HCT116 (cell line): ENCODE measurements around the gene DYNLT1.

Source experiments
- EZH2 ChIP-seq: fragments of 200-600 bp; sonication (generic); IDR thresholded peaks from 2 replicates; pipeline ENCODE4 v1.6.1; 2017; ENCODE audit warnings: antibody characterized with exemption, mixed run types
- EZH2phosphoT487 ChIP-seq: fragments of 200-600 bp; IDR thresholded peaks from 2 replicates; pipeline ENCODE4 v1.6.1; 2018; ENCODE audit warnings: antibody characterized with exemption, borderline replicate concordance
- FOSL1 ChIP-seq: IDR thresholded peaks from 2 replicates; pipeline ENCODE4 v1.6.1; 2012; ENCODE audit warnings: low read depth
- JUND ChIP-seq: IDR thresholded peaks from 2 replicates; pipeline ENCODE4 v1.6.1; 2012
- POLR2A ChIP-seq: IDR thresholded peaks from 2 replicates; pipeline ENCODE4 v1.7.0; 2011; ENCODE audit warnings: borderline replicate concordance; ENCODE audit not compliant: insufficient read depth, insufficient read length; ENCODE audit errors: extremely low read depth
- POLR2AphosphoS5 ChIP-seq: IDR thresholded peaks from 2 replicates; pipeline ENCODE4 v1.6.1; 2011; ENCODE audit warnings: mild to moderate bottlenecking, low read depth, low read length, moderate library complexity
- RAD21 ChIP-seq: IDR thresholded peaks from 2 replicates; pipeline ENCODE4 v1.6.1; 2012; ENCODE audit warnings: low read depth, mild to moderate bottlenecking
- TF ChIP-seq, protein P1 (sequence below): IDR thresholded peaks from 2 replicates; pipeline ENCODE4 v1.6.1; 2012; ENCODE audit warnings: low read depth
- TF ChIP-seq, protein P2 (sequence below), 3 experiments: fragments of 200-600 bp in 1 of 3; sonication (generic) in 1 of 3; IDR thresholded peaks in 2 of 3; conservative IDR thresholded peaks in 1 of 3; 2 replicates each; pipeline ENCODE4 v1.5.1; 2012 to 2017; ENCODE audit warnings: low read depth in 2 of 3, low read length in 2 of 3, antibody characterized with exemption in 1 of 3, borderline replicate concordance in 1 of 3, control low read depth in 1 of 3, mild to moderate bottlenecking in 1 of 3, mixed read lengths in 1 of 3, mixed run types in 1 of 3, moderate library complexity in 1 of 3; ENCODE audit not compliant: insufficient read depth in 1 of 3

DNA sequence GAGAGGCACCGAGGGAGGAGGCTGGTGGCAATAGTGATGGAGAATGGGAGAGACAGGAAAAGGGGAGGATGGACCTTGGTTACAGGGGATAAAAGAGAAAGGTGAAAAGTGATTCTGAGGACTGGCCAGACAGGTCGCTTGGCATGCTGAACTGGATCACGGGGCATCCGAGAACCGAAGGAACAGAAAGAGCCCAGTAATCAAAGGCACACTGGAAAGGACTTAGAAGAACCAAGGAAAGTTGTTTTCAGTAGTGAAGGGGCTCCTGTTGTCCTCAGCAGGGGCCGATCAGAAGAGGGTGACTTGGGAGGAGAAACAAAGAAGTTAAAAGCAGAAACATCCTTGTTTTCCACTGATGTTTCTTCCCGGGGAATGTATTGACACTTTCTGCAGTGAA is 24.2 kb upstream of the DYNLT1 start:
- TF ChIP-seq EZH2 (no peak), POLR2AphosphoS5 (no peak), FOSL1 (no peak), POLR2A (no peak), RAD21 (no peak), EZH2phosphoT487 (no peak), JUND (no peak)
- TF ChIP-seq, protein P1, sequence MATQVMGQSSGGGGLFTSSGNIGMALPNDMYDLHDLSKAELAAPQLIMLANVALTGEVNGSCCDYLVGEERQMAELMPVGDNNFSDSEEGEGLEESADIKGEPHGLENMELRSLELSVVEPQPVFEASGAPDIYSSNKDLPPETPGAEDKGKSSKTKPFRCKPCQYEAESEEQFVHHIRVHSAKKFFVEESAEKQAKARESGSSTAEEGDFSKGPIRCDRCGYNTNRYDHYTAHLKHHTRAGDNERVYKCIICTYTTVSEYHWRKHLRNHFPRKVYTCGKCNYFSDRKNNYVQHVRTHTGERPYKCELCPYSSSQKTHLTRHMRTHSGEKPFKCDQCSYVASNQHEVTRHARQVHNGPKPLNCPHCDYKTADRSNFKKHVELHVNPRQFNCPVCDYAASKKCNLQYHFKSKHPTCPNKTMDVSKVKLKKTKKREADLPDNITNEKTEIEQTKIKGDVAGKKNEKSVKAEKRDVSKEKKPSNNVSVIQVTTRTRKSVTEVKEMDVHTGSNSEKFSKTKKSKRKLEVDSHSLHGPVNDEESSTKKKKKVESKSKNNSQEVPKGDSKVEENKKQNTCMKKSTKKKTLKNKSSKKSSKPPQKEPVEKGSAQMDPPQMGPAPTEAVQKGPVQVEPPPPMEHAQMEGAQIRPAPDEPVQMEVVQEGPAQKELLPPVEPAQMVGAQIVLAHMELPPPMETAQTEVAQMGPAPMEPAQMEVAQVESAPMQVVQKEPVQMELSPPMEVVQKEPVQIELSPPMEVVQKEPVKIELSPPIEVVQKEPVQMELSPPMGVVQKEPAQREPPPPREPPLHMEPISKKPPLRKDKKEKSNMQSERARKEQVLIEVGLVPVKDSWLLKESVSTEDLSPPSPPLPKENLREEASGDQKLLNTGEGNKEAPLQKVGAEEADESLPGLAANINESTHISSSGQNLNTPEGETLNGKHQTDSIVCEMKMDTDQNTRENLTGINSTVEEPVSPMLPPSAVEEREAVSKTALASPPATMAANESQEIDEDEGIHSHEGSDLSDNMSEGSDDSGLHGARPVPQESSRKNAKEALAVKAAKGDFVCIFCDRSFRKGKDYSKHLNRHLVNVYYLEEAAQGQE, result no peak
- TF ChIP-seq, protein P2, sequence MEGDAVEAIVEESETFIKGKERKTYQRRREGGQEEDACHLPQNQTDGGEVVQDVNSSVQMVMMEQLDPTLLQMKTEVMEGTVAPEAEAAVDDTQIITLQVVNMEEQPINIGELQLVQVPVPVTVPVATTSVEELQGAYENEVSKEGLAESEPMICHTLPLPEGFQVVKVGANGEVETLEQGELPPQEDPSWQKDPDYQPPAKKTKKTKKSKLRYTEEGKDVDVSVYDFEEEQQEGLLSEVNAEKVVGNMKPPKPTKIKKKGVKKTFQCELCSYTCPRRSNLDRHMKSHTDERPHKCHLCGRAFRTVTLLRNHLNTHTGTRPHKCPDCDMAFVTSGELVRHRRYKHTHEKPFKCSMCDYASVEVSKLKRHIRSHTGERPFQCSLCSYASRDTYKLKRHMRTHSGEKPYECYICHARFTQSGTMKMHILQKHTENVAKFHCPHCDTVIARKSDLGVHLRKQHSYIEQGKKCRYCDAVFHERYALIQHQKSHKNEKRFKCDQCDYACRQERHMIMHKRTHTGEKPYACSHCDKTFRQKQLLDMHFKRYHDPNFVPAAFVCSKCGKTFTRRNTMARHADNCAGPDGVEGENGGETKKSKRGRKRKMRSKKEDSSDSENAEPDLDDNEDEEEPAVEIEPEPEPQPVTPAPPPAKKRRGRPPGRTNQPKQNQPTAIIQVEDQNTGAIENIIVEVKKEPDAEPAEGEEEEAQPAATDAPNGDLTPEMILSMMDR (IDR thresholded peaks at IDR 0.05 in 2 of 3, conservative IDR thresholded peaks at IDR 0.05 in 1 of 3; ENCODE audit: borderline replicate concordance in 1 of 3, insufficient read depth in 1 of 3, low read depth in 2 of 3, low read length in 2 of 3), result no peak
